SK-N-SH (cell line): ENCODE measurements around the gene CHSY1. TPM values are rescaled to one million over a fixed set of nuclear protein-coding genes. Genes with fewer than 3 reads are reported as not detected.

Experiments
- CTCF ChIA-PET: fragments of 300-600, 350-600 bp; formaldehyde crosslinking; extraction: SDS; loops from one replicate; lab custom pipeline; 2021; lab: Yijun Ruan, JAX
- POLR2A ChIA-PET: fragments of 350-600 bp; sonication (Branson Sonifier 250); formaldehyde crosslinking; extraction: SDS; loops from one replicate; lab custom pipeline; 2020; ENCODE audit warnings: antibody characterized with exemption, inconsistent platforms; lab: Yijun Ruan, JAX
- DNase-seq: peaks from one replicate; pipeline ENCODE4 v3.0.0; 2012
- H2AFZ ChIP-seq: fragments of 200-600 bp; sonication (generic); 2 replicates; pipeline ENCODE4 v1.8.1; 2016; ENCODE audit warnings: antibody characterized with exemption, mild to moderate bottlenecking, low read depth
- H3F3A ChIP-seq: fragments of 200-600 bp; sonication (generic); replicated peaks from 2 replicates; pipeline ENCODE3; 2016; ENCODE audit warnings: antibody characterized with exemption, mild to moderate bottlenecking; ENCODE audit not compliant: insufficient read depth
- H3K27ac ChIP-seq, 2 experiments: fragments of 200-500 bp in 1 of 2; fragments of 200-600 bp in 1 of 2; sonication (Bioruptor generic) in 1 of 2; sonication (generic), shearing (Covaris generic) in 1 of 2; 2 replicates each; pipeline versions ENCODE4 v1.5.1 to v1.6.1; 2014 to 2016; ENCODE audit warnings: low read depth in 2 of 2, inconsistent platforms in 1 of 2, low read length in 1 of 2, mild to moderate bottlenecking in 1 of 2, mixed read lengths in 1 of 2
- H3K27me3 ChIP-seq: fragments of 200-600 bp; sonication (generic), shearing (Covaris generic); 2 replicates; pipeline ENCODE4 v1.6.1; 2016; ENCODE audit warnings: mixed run types; ENCODE audit not compliant: insufficient read depth
- H3K36me3 ChIP-seq, 2 experiments: fragments of 200-500 bp in 1 of 2; fragments of 200-600 bp in 1 of 2; sonication (Bioruptor generic) in 1 of 2; sonication (generic) in 1 of 2; replicated peaks in 1 of 2; 2 replicates each; pipeline versions ENCODE3 to v1.5.1; 2014 to 2016; ENCODE audit warnings: low read length in 1 of 2, mild to moderate bottlenecking in 1 of 2; ENCODE audit not compliant: insufficient read depth in 2 of 2, control insufficient read depth in 1 of 2
- H3K4me1 ChIP-seq, 2 experiments: fragments of 200-500 bp in 1 of 2; fragments of 200-600 bp in 1 of 2; sonication (Bioruptor generic) in 1 of 2; sonication (generic), shearing (Covaris generic) in 1 of 2; 2 replicates each; pipeline versions ENCODE4 v1.5.1 to v1.6.1; 2014 to 2016; ENCODE audit warnings: low read depth in 1 of 2, low read length in 1 of 2, mixed run types in 1 of 2; ENCODE audit not compliant: insufficient read depth in 2 of 2, control insufficient read depth in 1 of 2
- H3K4me2 ChIP-seq: fragments of 200-600 bp; sonication (generic), shearing (Covaris generic); 2 replicates; pipeline ENCODE4 v1.6.1; 2017; ENCODE audit warnings: mixed run types
- H3K4me3 ChIP-seq, 2 experiments: fragments of 200-500 bp in 1 of 2; fragments of 200-600 bp in 1 of 2; sonication (Bioruptor generic) in 1 of 2; sonication (generic), shearing (Covaris generic) in 1 of 2; 2 replicates each; pipeline versions ENCODE4 v1.5.1 to v1.8.1; 2014 to 2016; ENCODE audit warnings: low read depth in 2 of 2, inconsistent platforms in 1 of 2, low read length in 1 of 2, mild to moderate bottlenecking in 1 of 2, mixed read lengths in 1 of 2, moderate library complexity in 1 of 2
- H3K79me2 ChIP-seq: fragments of 200-600 bp; sonication (generic); 2 replicates; pipeline ENCODE4 v1.8.1; 2017; ENCODE audit warnings: mild to moderate bottlenecking; ENCODE audit not compliant: insufficient read depth
- H3K9ac ChIP-seq: fragments of 200-600 bp; sonication (generic); 2 replicates; pipeline ENCODE4 v1.6.1; 2017; ENCODE audit warnings: mixed run types
- H3K9me2 ChIP-seq: fragments of 200-600 bp; sonication (generic); 2 replicates; pipeline ENCODE4 v1.6.1; 2017; ENCODE audit warnings: mixed run types
- H3K9me3 ChIP-seq: fragments of 200-600 bp; sonication (generic); 2 replicates; pipeline ENCODE4 v1.6.1; 2017; ENCODE audit warnings: mixed run types, mild to moderate bottlenecking, moderate library complexity
- H4K20me1 ChIP-seq: fragments of 200-600 bp; sonication (generic); 2 replicates; pipeline ENCODE4 v1.6.1; 2017; ENCODE audit warnings: mild to moderate bottlenecking, mixed run types; ENCODE audit not compliant: insufficient read depth
- CHD2 ChIP-seq: fragments of 150-350 bp; IDR thresholded peaks from 2 replicates; pipeline ENCODE4 v1.6.1; 2018; ENCODE audit warnings: low read length; ENCODE audit not compliant: partially characterized antibody
- CTCF ChIP-seq: fragments of 200-600 bp; sonication (generic); IDR thresholded peaks from 2 replicates; pipeline ENCODE4 v1.6.1; 2017; ENCODE audit warnings: antibody characterized with exemption, mild to moderate bottlenecking, moderate library complexity
- ELF1 ChIP-seq: IDR thresholded peaks from 2 replicates; pipeline ENCODE4 v1.4.0; 2012
- EZH2phosphoT487 ChIP-seq: fragments of 200-600 bp; sonication (generic); IDR thresholded peaks from 2 replicates; pipeline ENCODE4 v1.6.1; 2017; ENCODE audit warnings: low read depth, mixed run types, mild to moderate bottlenecking, antibody characterized with exemption, moderate library complexity, borderline replicate concordance
- FOSL2 ChIP-seq: IDR thresholded peaks from 2 replicates; pipeline ENCODE4 v1.4.0; 2012; ENCODE audit warnings: low read depth, mild to moderate bottlenecking, moderate library complexity, borderline replicate concordance
- FOXM1 ChIP-seq: IDR thresholded peaks from 2 replicates; pipeline ENCODE4 v1.4.0; 2012; ENCODE audit warnings: low read depth, mild to moderate bottlenecking
- GABPA ChIP-seq: IDR thresholded peaks from 2 replicates; pipeline ENCODE4 v1.4.0; 2012; ENCODE audit warnings: low read depth, mild to moderate bottlenecking
- IRF3 ChIP-seq: fragments of 150-350 bp; IDR thresholded peaks from 2 replicates; pipeline ENCODE4 v1.6.1; 2016; ENCODE audit warnings: mild to moderate bottlenecking, low read depth, low read length
- JUND ChIP-seq: IDR thresholded peaks from 2 replicates; pipeline ENCODE4 v1.4.0; 2012
- MEF2A ChIP-seq: IDR thresholded peaks from 2 replicates; pipeline ENCODE4 v1.4.0; 2012; ENCODE audit warnings: low read depth, borderline replicate concordance
- NRF1 ChIP-seq: IDR thresholded peaks from 2 replicates; pipeline ENCODE4 v1.6.1; 2012; ENCODE audit warnings: low read depth, mild to moderate bottlenecking, low read length
- RFX5 ChIP-seq: IDR thresholded peaks from 2 replicates; pipeline ENCODE4 v1.6.1; 2012; ENCODE audit warnings: mild to moderate bottlenecking, improper control_type of control experiment, low read length
- RXRA ChIP-seq: IDR thresholded peaks from 2 replicates; pipeline ENCODE4 v1.4.0; 2012; ENCODE audit warnings: low read depth, mild to moderate bottlenecking, borderline replicate concordance
- SIN3A ChIP-seq: IDR thresholded peaks from 2 replicates; pipeline ENCODE4 v1.6.1; 2012; ENCODE audit warnings: low read depth, mild to moderate bottlenecking, low read length, moderate library complexity, borderline replicate concordance
- TCF12 ChIP-seq: IDR thresholded peaks from 2 replicates; pipeline ENCODE4 v1.4.0; 2012
- ZBTB33 ChIP-seq: IDR thresholded peaks from 2 replicates; pipeline ENCODE4 v1.4.0; 2012; ENCODE audit warnings: low read depth, borderline replicate concordance
- WGBS: methylation state at CpG from one replicate; pipeline ENCODE4 v1.1.6; 2017; ENCODE audit warnings: low lambda C conversion rate; 5-methylcytosine and 5-hydroxymethylcytosine counted together
- polyA plus RNA-seq, 3 experiments: library from polyadenylated mRNA; depleted of rRNA; stranded (reverse); fragments of >200 nt; gene quantifications; 2 replicates each; pipeline ENCODE4 v1.2.3, GENCODE V29; 2012

Gene CHSY1
- polyA plus RNA-seq, 1 of the 3 experiments (the other 2 are of a cell fraction) = 15.7 TPM

- CTCF ChIA-PET = interaction anchor here (1.0 to 1.6 kb wide), 3 partner anchors 17 to 54 kb away, joined by 3 to 5 read pairs (median 4); no protein-coding TSS in a partner anchor
Measured at GRCh38 chr15:101133181-101133460, 118.7 kb downstream of the CHSY1 start.

GRCh38 chr15:101132390-101133180 lies 119.3 kb downstream of the CHSY1 start:
- WGBS = 90% methylated on average over 10 of the region's 20 CpGs
- no peak overlapping the region for H2AFZ ChIP-seq
- CTCF ChIA-PET = interaction anchor here (1.5 to 1.6 kb wide), 2 partner anchors 17 to 21 kb away, joined by 4 to 5 read pairs; no protein-coding TSS in a partner anchor
- no peak for TF ChIP-seq IRF3
- no peak for TF ChIP-seq EZH2phosphoT487
- TF ChIP-seq FOXM1 = no peak
- TF ChIP-seq ELF1 = no peak
- TF ChIP-seq ZBTB33 = no peak
- no peak for TF ChIP-seq TCF12
- TF ChIP-seq FOSL2 = no peak
- TF ChIP-seq MEF2A = no peak
- TF ChIP-seq SIN3A = no peak
- no peak for TF ChIP-seq GABPA
- TF ChIP-seq RXRA = no peak
- TF ChIP-seq RFX5 = no peak
- TF ChIP-seq NRF1 = no peak

More at GRCh38 chr15:101133181-101133460, 118.7 kb downstream of the CHSY1 start:
- H2AFZ ChIP-seq = no peak overlapping the region
- no peak for DNase-seq
- WGBS = 92% methylated on average over 8 of the region's 8 CpGs
- no peak overlapping the region for H3K9ac ChIP-seq
- TF ChIP-seq SIN3A (no peak), JUND (no peak), IRF3 (no peak), CHD2 (no peak), CTCF (no peak)
- H3K36me3 ChIP-seq = no peaks in the 10 kb centered on the region
- no peak overlapping the region; a peak in 1 of 4 replicates for H3K27ac ChIP-seq
- peaks cover 8 to 40% of the 10 kb centered on the region in 2 experiments; a peak in 2 of 4 replicates for H3K4me1 ChIP-seq
- H3K4me3 ChIP-seq = no peak overlapping the region
- H3K9me3 ChIP-seq = no peaks in the 10 kb centered on the region
- H3F3A ChIP-seq = peaks cover 5% of the 10 kb centered on the region
- no peaks in the 10 kb centered on the region for H3K79me2 ChIP-seq
- no peaks in the 10 kb centered on the region for H3K9me2 ChIP-seq
- no peaks in the 10 kb centered on the region for H3K27me3 ChIP-seq
- H4K20me1 ChIP-seq = no peaks in the 10 kb centered on the region
- H3K4me2 ChIP-seq = no peak overlapping the region
- POLR2A ChIA-PET = no interaction called here

More at GRCh38 chr15:101132390-101133180, 119.3 kb downstream of the CHSY1 start:
- peaks cover 11% of the 10 kb centered on the region for H3F3A ChIP-seq
- peaks cover 11 to 40% of the 10 kb centered on the region in 2 experiments; a peak in 2 of 4 replicates for H3K4me1 ChIP-seq
- POLR2A ChIA-PET = no interaction called here
- no peaks in the 10 kb centered on the region for H4K20me1 ChIP-seq
- H3K27ac ChIP-seq = peak overlapping the region in 1 of 2 experiments; percentile 2; a peak in 1 of 4 replicates
- H3K4me3 ChIP-seq = no peak overlapping the region
- no peaks in the 10 kb centered on the region for H3K9me2 ChIP-seq
- H3K4me2 ChIP-seq = no peak overlapping the region
- H3K27me3 ChIP-seq = no peaks in the 10 kb centered on the region
- no peaks in the 10 kb centered on the region for H3K79me2 ChIP-seq
- no peak for DNase-seq
- no peak overlapping the region for H3K9ac ChIP-seq
- H3K36me3 ChIP-seq = no peaks in the 10 kb centered on the region
- H3K9me3 ChIP-seq = no peaks in the 10 kb centered on the region
